NCI-H1417 (cell line): Measurements from ENCODE around the gene UPF3A.

ENCODE experiments used
- DNase-seq, 3 experiments: peaks; one replicate each; lab custom pipeline; 2025; lab: John Stamatoyannopoulos, UW

Gene UPF3A

GRCh38 chr13:114304346-114305034 is 23.1 kb downstream of the UPF3A start:
- DNase-seq: no peak

- no peak for DNase-seq
These were observed 27.7 kb downstream of the UPF3A start for GRCh38 chr13:114309086-114309485.

- DNase-seq: peak; percentile 21 to 88 (median 58)
These were observed 28.5 kb downstream of the UPF3A start for GRCh38 chr13:114309806-114310410.

- DNase-seq: no peak
These were observed 29.6 kb downstream of the UPF3A start for GRCh38 chr13:114310956-114311355.

- DNase-seq: no peak
These were observed 30.0 kb downstream of the UPF3A start for GRCh38 chr13:114311387-114311786.

GRCh38 chr13:114311908-114312307 is 30.5 kb downstream of the UPF3A start:
- DNase-seq: peak in 1 of 3 experiments; percentile 39

GRCh38 chr13:114313061-114313860 is 31.9 kb downstream of the UPF3A start:
- DNase-seq: peak in 1 of 3 experiments; percentile 44

GRCh38 chr13:114314074-114314912 is 32.9 kb downstream of the UPF3A start, which contains the start of gene CHAMP1:
TSS of gene CHAMP1 (plus strand) at chr13:114314503. CDS start at chr13:114323843, 9,340 bp downstream.
- peak; percentile 99 to 100 (median 99) for DNase-seq

GRCh38 chr13:114315074-114315785 is 33.8 kb downstream of the UPF3A start:
- no peak for DNase-seq

- DNase-seq: peak in 1 of 3 experiments; percentile 35
These were observed 37.2 kb downstream of the UPF3A start for GRCh38 chr13:114318624-114319023.

- no peak for DNase-seq
These were observed 38.1 kb downstream of the UPF3A start for GRCh38 chr13:114319441-114319913.

- DNase-seq: no peak
These were observed 38.7 kb downstream of the UPF3A start for GRCh38 chr13:114320065-114320464.

- DNase-seq: no peak
These were observed 39.9 kb downstream of the UPF3A start for GRCh38 chr13:114321256-114321655.

GRCh38 chr13:114323349-114323748 is 41.9 kb downstream of the UPF3A start:
- DNase-seq: no peak

- no peak for DNase-seq
These were observed 42.9 kb downstream of the UPF3A start for GRCh38 chr13:114324334-114324733.

GRCh38 chr13:114325729-114326128 is 44.3 kb downstream of the UPF3A start:
- DNase-seq: no peak

- DNase-seq: no peak
These were observed 46.6 kb downstream of the UPF3A start for GRCh38 chr13:114328034-114328433.

- no peak for DNase-seq
These were observed 47.2 kb downstream of the UPF3A start for GRCh38 chr13:114328595-114328994.

GRCh38 chr13:114330086-114330485 is 48.7 kb downstream of the UPF3A start:
- DNase-seq: no peak

- DNase-seq: peak in 2 of 3 experiments; percentile 30 to 38
These were observed 52.5 kb downstream of the UPF3A start for GRCh38 chr13:114333881-114334280.
